C4-2B (cell line): ENCODE results near the gene GLS.

Experiments
- H3K27ac ChIP-seq: fragments of 450-650 bp; 2 replicates; pipeline ENCODE4 v1.5.1; 2017
- ZFX ChIP-seq: fragments of 450-650 bp; IDR thresholded peaks from 2 replicates; pipeline ENCODE4 v1.6.1; 2017
- TF ChIP-seq, protein P1 (sequence below): fragments of 450-650 bp; conservative IDR thresholded peaks from 2 replicates; pipeline ENCODE4 v1.5.1; 2017; ENCODE audit warnings: mild to moderate bottlenecking

The GLS gene

DNA sequence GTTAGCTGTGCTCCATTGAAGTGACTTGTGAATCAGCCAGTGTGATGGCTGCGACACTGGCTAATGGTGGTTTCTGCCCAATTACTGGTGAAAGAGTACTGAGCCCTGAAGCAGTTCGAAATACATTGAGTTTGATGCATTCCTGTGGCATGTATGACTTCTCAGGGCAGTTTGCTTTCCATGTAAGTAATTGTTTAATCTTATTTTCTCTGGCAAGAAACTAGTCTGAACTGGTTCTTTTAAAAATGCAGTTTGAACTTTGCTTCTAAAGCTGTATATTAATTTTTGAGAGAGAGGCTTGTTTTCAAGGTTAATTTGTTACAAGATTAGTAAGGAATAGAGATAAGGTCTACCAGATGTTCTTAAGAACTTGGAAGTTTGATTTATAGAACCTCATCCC is 46.7 kb downstream of the GLS start:
- no peak for TF ChIP-seq ZFX
- TF ChIP-seq, protein P1, sequence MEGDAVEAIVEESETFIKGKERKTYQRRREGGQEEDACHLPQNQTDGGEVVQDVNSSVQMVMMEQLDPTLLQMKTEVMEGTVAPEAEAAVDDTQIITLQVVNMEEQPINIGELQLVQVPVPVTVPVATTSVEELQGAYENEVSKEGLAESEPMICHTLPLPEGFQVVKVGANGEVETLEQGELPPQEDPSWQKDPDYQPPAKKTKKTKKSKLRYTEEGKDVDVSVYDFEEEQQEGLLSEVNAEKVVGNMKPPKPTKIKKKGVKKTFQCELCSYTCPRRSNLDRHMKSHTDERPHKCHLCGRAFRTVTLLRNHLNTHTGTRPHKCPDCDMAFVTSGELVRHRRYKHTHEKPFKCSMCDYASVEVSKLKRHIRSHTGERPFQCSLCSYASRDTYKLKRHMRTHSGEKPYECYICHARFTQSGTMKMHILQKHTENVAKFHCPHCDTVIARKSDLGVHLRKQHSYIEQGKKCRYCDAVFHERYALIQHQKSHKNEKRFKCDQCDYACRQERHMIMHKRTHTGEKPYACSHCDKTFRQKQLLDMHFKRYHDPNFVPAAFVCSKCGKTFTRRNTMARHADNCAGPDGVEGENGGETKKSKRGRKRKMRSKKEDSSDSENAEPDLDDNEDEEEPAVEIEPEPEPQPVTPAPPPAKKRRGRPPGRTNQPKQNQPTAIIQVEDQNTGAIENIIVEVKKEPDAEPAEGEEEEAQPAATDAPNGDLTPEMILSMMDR = no peak
- H3K27ac ChIP-seq = no peak overlapping the region

DNA sequence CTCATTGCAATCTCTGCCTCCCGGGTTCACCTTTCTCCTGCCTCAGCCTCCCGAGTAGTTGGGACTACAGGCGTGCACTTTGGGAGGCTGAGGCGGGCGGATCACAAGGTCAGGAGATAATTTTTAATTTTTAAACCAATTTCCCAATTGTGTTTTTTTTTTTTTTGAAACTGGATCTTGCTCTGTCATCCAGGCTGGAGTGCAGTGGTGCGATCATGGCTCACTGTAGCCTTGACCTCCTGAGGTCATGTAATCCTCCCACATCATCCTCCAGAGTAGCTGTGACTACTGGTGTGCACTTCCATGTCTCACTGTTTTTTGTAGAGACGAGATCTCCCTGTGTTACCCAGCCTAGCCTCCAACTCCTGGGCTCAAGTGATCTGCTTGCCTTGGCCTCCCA is 49.3 kb downstream of the GLS start:
- no peak for TF ChIP-seq ZFX
- TF ChIP-seq, protein P1 = no peak
- no peak overlapping the region for H3K27ac ChIP-seq

DNA sequence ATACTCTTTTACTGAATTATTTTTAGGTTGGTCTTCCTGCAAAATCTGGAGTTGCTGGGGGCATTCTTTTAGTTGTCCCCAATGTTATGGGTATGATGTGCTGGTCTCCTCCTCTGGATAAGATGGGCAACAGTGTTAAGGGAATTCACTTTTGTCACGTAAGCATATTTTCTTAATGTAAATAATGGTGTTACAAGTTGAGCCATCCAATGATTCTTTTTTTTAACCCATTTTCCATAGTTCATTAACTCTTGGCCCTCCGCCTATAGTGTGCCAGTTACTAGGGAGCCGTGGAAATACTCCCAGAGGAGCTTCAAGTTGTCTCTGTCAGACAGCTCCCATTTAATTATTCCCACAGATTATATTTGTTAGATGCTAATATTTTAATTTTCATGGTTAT is 49.8 kb downstream of the GLS start:
- TF ChIP-seq, protein P1 = no peak
- TF ChIP-seq ZFX = no peak
- no peak overlapping the region for H3K27ac ChIP-seq

DNA sequence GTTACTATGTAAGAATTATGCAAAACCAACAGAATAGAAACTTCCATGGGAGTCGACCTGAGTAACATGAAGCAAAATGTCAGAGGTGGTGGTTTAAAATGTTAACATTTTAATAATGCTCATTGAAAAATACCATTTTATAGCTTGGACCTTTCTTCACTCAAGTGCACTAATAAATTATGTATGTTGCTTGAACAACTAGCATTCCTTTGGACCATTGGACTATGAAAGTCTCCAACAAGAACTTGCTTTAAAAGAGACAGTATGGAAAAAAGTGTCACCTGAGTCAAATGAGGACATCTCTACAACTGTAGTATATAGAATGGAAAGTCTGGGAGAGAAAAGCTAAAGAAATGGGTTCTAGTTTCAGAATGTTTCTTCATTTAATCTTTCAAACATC is 51.9 kb downstream of the GLS start:
- H3K27ac ChIP-seq = no peak overlapping the region
- TF ChIP-seq, protein P1 = no peak
- TF ChIP-seq ZFX = no peak

DNA sequence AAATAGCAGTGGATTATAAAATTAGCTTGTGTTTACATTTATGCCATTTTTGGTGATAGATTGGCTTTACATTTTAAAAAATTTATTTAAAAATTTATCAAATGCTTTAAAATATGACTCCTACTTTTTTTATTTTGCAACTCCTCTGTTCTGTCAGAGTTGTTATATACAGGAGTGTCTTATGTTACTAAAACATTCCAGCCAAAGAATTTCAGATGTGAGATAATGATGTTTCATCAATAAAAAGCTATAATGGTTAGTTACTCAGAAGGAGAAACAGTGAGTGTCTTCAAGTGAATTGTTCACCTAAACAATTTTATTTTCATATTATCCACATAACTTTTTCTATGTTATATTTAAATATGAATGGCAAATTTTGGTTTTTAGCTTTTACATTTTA is 52.7 kb downstream of the GLS start:
- no peak overlapping the region for H3K27ac ChIP-seq

DNA sequence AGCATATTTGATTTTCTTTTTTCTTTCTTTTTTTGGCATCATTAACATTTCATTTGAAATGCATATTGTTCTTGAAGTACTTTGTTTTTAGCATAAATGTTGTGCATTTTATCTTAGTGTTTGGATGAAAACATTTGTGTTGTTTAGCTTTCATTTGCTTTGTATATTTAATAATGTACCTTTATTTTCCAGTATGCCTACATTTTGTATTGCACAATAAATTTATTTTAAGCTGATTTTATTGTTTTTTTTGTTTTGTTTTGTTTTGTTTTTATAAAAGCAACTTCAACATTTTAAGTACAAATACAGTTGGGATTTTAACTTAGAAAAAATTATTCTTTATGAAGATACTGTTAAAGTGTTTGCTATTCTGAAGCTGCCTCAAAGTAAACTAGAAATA is 54.4 kb downstream of the GLS start:
- no peak for TF ChIP-seq ZFX
- TF ChIP-seq, protein P1 = no peak
- H3K27ac ChIP-seq = no peak overlapping the region

More for the DNA sequence above, 52.7 kb downstream of the GLS start:
- no peak for TF ChIP-seq ZFX
- TF ChIP-seq, protein P1 = no peak

DNA sequence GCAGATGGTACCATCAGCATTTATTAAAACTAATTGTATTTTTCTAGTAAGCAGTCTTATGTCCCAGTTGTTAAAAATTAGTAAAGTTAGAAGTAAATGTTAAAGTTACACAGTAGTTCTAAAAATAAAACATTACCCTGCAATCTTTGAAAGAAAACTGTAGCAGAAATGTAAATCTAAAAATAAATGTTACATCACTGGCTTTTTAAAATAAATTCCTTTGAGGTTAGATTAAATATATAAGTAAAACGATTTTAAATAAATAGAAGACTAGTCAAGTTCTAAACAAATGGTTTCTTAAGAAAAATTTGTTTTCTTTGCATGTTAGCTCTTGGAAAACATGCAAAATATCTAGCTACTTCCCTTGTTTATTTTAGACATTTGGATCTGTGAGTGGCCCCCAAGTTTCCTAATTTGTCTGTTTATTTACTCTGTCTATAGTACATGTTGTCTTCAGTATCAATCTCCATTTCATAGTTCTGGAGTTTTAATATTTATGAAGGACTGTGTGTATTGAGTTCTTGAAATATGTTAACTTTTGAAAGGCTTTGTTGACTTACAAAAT is 58.2 kb downstream of the GLS start:
- TF ChIP-seq ZFX = no peak
- TF ChIP-seq, protein P1 = no peak
- no peak overlapping the region for H3K27ac ChIP-seq
